ENCODE data around the gene SYT14.

DNA sequence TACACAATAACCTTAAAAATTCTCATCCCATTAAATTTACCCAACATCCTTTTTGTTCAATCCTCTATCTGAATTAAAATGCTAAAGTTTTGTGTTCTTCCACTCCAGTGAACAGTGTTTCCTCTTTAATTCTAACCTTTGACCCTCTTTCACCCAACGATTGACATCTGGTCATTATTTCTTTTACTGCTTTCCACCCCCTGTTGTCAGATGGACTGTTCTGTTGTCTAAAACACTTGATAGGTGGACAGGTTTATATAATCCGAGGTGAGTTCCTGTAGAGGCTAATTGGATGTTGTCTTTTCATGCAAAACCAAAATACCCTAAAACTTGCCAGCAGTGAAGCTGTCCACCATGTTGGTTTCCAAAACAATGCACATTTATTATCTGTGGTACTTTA lies 221.2 kb downstream of the SYT14 start:
- TF ChIP-seq, protein P1, sequence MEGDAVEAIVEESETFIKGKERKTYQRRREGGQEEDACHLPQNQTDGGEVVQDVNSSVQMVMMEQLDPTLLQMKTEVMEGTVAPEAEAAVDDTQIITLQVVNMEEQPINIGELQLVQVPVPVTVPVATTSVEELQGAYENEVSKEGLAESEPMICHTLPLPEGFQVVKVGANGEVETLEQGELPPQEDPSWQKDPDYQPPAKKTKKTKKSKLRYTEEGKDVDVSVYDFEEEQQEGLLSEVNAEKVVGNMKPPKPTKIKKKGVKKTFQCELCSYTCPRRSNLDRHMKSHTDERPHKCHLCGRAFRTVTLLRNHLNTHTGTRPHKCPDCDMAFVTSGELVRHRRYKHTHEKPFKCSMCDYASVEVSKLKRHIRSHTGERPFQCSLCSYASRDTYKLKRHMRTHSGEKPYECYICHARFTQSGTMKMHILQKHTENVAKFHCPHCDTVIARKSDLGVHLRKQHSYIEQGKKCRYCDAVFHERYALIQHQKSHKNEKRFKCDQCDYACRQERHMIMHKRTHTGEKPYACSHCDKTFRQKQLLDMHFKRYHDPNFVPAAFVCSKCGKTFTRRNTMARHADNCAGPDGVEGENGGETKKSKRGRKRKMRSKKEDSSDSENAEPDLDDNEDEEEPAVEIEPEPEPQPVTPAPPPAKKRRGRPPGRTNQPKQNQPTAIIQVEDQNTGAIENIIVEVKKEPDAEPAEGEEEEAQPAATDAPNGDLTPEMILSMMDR (conservative IDR thresholded peaks at IDR 0.05; ENCODE audit: low read depth, low read length): no peak
- TF ChIP-seq MAZ (IDR thresholded peaks at IDR 0.05; ENCODE audit: borderline replicate concordance, low read depth, low read length): no peak
- no peak for TF ChIP-seq RCOR1 (IDR thresholded peaks at IDR 0.05; ENCODE audit: insufficient replicate concordance, low read length)
- no peak for TF ChIP-seq POLR2A (IDR thresholded peaks at IDR 0.05; ENCODE audit: low read depth, low read length)
- TF ChIP-seq SMC3 (IDR thresholded peaks at IDR 0.05; ENCODE audit: low read depth, low read length): no peak
